Upper lobe of left lung (tissue), 6 donors: ENCODE results near the gene BANF2. TPM values are rescaled to one million over a fixed set of nuclear protein-coding genes. Genes with fewer than 3 reads are reported as not detected.
A peak's percentile ranks its signal among the peaks of the same experiment; 100 is the strongest.

ENCODE experiments used
- ATAC-seq, 2 donors: fragments of 200-7000 bp; cut with Tn5 transposase; one replicate each; pipeline ENCODE4 v1.9.1; 2022; ENCODE audit warnings: mild to moderate bottlenecking in 2 of 2, moderate library complexity in 2 of 2; ENCODE audit not compliant: low FRiP score in 2 of 2
- DNase-seq, 2 donors: peaks; one replicate each; pipeline ENCODE4 v3.0.0-alpha.2; 2019 to 2020
- H3K27ac ChIP-seq, 4 donors: fragments of 200-600 bp; sonication (generic); one replicate each; pipeline ENCODE4 v1.5.1; 2016 to 2019
- H3K27me3 ChIP-seq, 4 donors: fragments of 200-600 bp; sonication (generic); one replicate each; pipeline ENCODE4 v1.5.1; 2017 to 2019
- H3K36me3 ChIP-seq, 4 donors: fragments of 200-600 bp; sonication (generic); one replicate each; pipeline ENCODE4 v1.5.1; 2016 to 2019
- H3K4me1 ChIP-seq, 4 donors: fragments of 200-600 bp; sonication (generic); one replicate each; pipeline ENCODE4 v1.5.1; 2018 to 2019
- H3K4me3 ChIP-seq, 4 donors: fragments of 200-600 bp; sonication (generic); one replicate each; pipeline ENCODE4 v1.5.1; 2017 to 2019; ENCODE audit warnings: mild to moderate bottlenecking in 2 of 4, moderate library complexity in 1 of 4
- H3K9me3 ChIP-seq, 4 donors: fragments of 200-600 bp; sonication (generic); one replicate each; pipeline ENCODE4 v1.5.1; 2018 to 2019
- EP300 ChIP-seq, 4 donors: sonication (generic); formaldehyde crosslinking; IDR thresholded peaks; one replicate each; pipeline ENCODE4 v1.5.1; 2017; ENCODE audit warnings: antibody characterized with exemption in 4 of 4, control low read depth in 2 of 4
- POLR2A ChIP-seq, 4 donors: fragments of 450-650 bp; IDR thresholded peaks; one replicate each; pipeline ENCODE4 v1.5.1; 2016 to 2017; ENCODE audit warnings: antibody characterized with exemption in 4 of 4, mild to moderate bottlenecking in 2 of 4
- POLR2AphosphoS5 ChIP-seq, 2 donors: sonication (generic); formaldehyde crosslinking; IDR thresholded peaks; one replicate each; pipeline ENCODE4 v1.5.1; 2017; ENCODE audit warnings: antibody characterized with exemption in 2 of 2
- WGBS, 2 donors: methylation state at CpG; one replicate each; pipeline ENCODE4 v1.1.5; 2017 to 2018; 5-methylcytosine and 5-hydroxymethylcytosine counted together
- total RNA-seq, 6 donors: library from RNA; depleted of rRNA in 4 of 6; stranded (reverse); fragments of >200 nt in 4 of 6; gene quantifications; one replicate each; pipeline versions ENCODE4 v1.1.0 to v1.2.1, GENCODE V29; 2016 to 2021
- TF ChIP-seq, protein P1 (sequence below), 6 experiments: fragments of 450-650 bp in 4 of 6; fragments of 200-600 bp in 2 of 6; sonication (generic) in 2 of 6; IDR thresholded peaks; one replicate each; pipeline ENCODE4 v1.5.1; 2016 to 2019; ENCODE audit warnings: antibody characterized with exemption in 6 of 6
- donor health status: DM: no; HTN: no; CAD: no; lungs with moderate emphysema.
- donor health status: DM: no; HTN: yes; CAD: no; lungs with severe emphysema.

Gene BANF2
- total RNA-seq, 6 donors from 2014 or later: not detected

- Histone ChIP-seq H3K27me3 (no peaks in the 10 kb centered on the region), H3K9me3 (no peaks in the 10 kb centered on the region), H3K4me3 (peak overlapping the region in 1 of 4 donors; percentile 69), H3K4me1 (peaks cover 18 to 44% (median 30%) of the 10 kb centered on the region in 4 donors), H3K36me3 (peaks cover 0 to 11% (median 2%) of the 10 kb centered on the region in 4 donors), H3K27ac (no peak overlapping the region)
- WGBS, 2 donors: 52 to 64% methylated on average over 10 of the region's 10 CpGs
- no peak for TF ChIP-seq POLR2A (IDR thresholded peaks at IDR 0.05)
- no peak for TF ChIP-seq POLR2AphosphoS5 (IDR thresholded peaks at IDR 0.05)
- TF ChIP-seq EP300 (IDR thresholded peaks at IDR 0.05): no peak
- TF ChIP-seq, protein P1, sequence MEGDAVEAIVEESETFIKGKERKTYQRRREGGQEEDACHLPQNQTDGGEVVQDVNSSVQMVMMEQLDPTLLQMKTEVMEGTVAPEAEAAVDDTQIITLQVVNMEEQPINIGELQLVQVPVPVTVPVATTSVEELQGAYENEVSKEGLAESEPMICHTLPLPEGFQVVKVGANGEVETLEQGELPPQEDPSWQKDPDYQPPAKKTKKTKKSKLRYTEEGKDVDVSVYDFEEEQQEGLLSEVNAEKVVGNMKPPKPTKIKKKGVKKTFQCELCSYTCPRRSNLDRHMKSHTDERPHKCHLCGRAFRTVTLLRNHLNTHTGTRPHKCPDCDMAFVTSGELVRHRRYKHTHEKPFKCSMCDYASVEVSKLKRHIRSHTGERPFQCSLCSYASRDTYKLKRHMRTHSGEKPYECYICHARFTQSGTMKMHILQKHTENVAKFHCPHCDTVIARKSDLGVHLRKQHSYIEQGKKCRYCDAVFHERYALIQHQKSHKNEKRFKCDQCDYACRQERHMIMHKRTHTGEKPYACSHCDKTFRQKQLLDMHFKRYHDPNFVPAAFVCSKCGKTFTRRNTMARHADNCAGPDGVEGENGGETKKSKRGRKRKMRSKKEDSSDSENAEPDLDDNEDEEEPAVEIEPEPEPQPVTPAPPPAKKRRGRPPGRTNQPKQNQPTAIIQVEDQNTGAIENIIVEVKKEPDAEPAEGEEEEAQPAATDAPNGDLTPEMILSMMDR (IDR thresholded peaks at IDR 0.05): no peak
- DNase-seq: no peak
- ATAC-seq: no peak
Measured at GRCh38 chr20:17683218-17684076, 16.3 kb upstream of the BANF2 start.

DNA sequence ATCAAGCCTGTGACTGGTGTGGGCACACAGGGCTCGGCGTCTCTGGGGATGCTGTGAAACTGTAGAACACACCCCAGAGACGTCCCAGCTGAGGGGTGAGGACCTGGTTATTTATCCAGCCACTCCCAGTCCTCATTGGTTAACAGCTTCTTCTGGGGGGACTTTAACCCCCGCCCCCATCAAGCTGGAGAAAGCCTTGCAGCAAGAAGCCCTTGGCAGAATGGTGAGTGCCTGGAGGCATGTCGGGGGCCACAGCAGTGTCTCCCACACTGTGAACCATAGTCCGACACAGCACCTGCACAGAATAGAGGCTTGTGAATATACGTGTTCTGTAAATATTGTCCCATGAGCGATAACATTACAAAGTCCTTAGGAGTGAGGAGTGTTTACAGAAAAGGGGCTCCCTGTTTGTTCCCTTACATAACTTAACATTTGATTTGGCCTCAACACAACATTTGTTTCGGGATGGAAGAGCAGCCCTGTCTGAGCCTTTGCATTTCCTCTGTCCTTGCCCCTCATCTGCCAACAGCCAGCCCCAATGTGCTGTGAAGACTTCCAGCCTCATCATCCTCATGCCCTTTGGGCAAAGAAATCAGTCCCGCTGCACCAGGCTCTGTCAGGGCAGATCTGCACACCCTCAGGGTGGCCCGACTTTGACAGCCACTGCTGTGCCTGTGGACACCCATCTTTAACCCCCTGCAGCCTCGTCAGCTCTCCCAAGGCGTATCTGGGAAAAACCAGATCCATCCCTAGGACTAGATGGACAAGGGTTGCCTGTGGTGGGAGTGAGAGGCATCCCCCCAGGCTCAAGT, 15.5 kb upstream of the BANF2 start:
- no peaks in the 10 kb centered on the region for H3K27me3 ChIP-seq
- no peak overlapping the region for H3K27ac ChIP-seq
- H3K36me3 ChIP-seq: peaks cover 0 to 3% (median 0%) of the 10 kb centered on the region in 4 donors
- 57 to 73% methylated on average over 11 to 13 of the region's 13 CpGs for WGBS, 2 donors
- peaks cover 15 to 36% (median 25%) of the 10 kb centered on the region in 4 donors for H3K4me1 ChIP-seq
- no peak for TF ChIP-seq POLR2AphosphoS5 (IDR thresholded peaks at IDR 0.05)
- TF ChIP-seq, protein P1 (IDR thresholded peaks at IDR 0.05): no peak
- TF ChIP-seq EP300 (IDR thresholded peaks at IDR 0.05): no peak
- TF ChIP-seq POLR2A (IDR thresholded peaks at IDR 0.05): no peak
- no peak overlapping the region for H3K4me3 ChIP-seq
- no peak for DNase-seq
- H3K9me3 ChIP-seq: no peaks in the 10 kb centered on the region
- no peak for ATAC-seq

DNA sequence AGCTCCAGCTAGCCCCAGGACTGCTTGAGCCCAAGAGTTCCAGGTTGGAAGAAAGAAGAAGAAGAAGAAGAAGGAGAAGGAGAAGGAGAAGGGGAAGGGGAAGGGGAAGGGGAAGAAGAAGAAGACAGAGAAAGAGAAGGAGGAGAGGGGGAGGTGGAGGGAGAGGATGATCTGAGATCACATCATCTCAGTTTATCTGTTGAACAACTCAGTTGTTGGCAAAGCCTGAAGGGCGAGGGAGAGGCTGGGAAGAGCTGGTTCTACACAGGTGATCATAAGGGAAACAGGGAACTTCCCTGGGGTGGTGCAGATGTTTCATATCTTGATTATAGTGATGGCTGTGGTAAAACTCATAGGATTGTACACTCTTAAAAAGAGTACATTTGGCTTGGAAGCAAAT, 14.6 kb upstream of the BANF2 start:
- Histone ChIP-seq H3K4me3 (no peak overlapping the region), H3K4me1 (peaks cover 6 to 27% (median 17%) of the 10 kb centered on the region in 4 donors), H3K27me3 (no peaks in the 10 kb centered on the region), H3K27ac (no peak overlapping the region), H3K9me3 (no peaks in the 10 kb centered on the region), H3K36me3 (no peaks in the 10 kb centered on the region)
- DNase-seq (no peak), ATAC-seq (no peak)
- 93% methylated on average over 1 of the region's 1 CpG for WGBS, 2 donors
- TF ChIP-seq POLR2AphosphoS5 (IDR thresholded peaks at IDR 0.05) (no peak), EP300 (IDR thresholded peaks at IDR 0.05) (no peak), POLR2A (IDR thresholded peaks at IDR 0.05) (no peak)
- TF ChIP-seq, protein P1 (IDR thresholded peaks at IDR 0.05): no peak

GRCh38 chr20:17687800-17688199, 12.0 kb upstream of the BANF2 start:
- H3K4me1 ChIP-seq: peaks cover 2 to 16% (median 10%) of the 10 kb centered on the region in 4 donors
- ATAC-seq: no peak
- whole genome bisulfite sequencing, 2 donors: 85 to 92% methylated on average over 3 of the region's 3 CpGs
- H3K9me3 ChIP-seq: no peaks in the 10 kb centered on the region
- H3K27ac ChIP-seq: no peak overlapping the region
- H3K27me3 ChIP-seq: no peaks in the 10 kb centered on the region
- TF ChIP-seq POLR2A (IDR thresholded peaks at IDR 0.05) (no peak), POLR2AphosphoS5 (IDR thresholded peaks at IDR 0.05) (no peak), EP300 (IDR thresholded peaks at IDR 0.05) (no peak)
- TF ChIP-seq, protein P1 (IDR thresholded peaks at IDR 0.05): no peak
- DNase-seq: no peak
- no peaks in the 10 kb centered on the region for H3K36me3 ChIP-seq
- H3K4me3 ChIP-seq: no peak overlapping the region
